Osteoblast (primary cell): ENCODE measurements around the gene YPEL4. TPM values are rescaled to one million over a fixed set of nuclear protein-coding genes. Genes with fewer than 3 reads are reported as not detected.

Experiments
- DNase-seq: peaks from one replicate; pipeline ENCODE4 v3.0.0; 2011; ENCODE audit warnings: low spot score, mixed read lengths; ENCODE audit not compliant: insufficient read length; ENCODE audit errors: missing footprints
- H2AFZ ChIP-seq: 2 replicates; pipeline ENCODE4 v1.6.0; 2011; ENCODE audit warnings: mild to moderate bottlenecking, low read length
- H3K27ac ChIP-seq: 2 replicates; pipeline ENCODE4 v1.5.1; 2011; ENCODE audit warnings: mild to moderate bottlenecking, low read depth, low read length, moderate library complexity
- H3K27me3 ChIP-seq: 2 replicates; pipeline ENCODE4 v1.6.0; 2012; ENCODE audit warnings: mild to moderate bottlenecking, control low read depth, inconsistent platforms, low read length, moderate library complexity; ENCODE audit not compliant: insufficient read depth
- H3K36me3 ChIP-seq: 2 replicates; pipeline ENCODE4 v1.5.1; 2011; ENCODE audit warnings: mild to moderate bottlenecking, low read length, control low read depth, moderate library complexity; ENCODE audit not compliant: insufficient read depth
- H3K4me1 ChIP-seq: 2 replicates; pipeline ENCODE4 v1.5.1; 2011; ENCODE audit warnings: mild to moderate bottlenecking, low read length, control low read depth, moderate library complexity; ENCODE audit not compliant: insufficient read depth
- H3K4me2 ChIP-seq: 2 replicates; pipeline ENCODE4 v1.6.0; 2011; ENCODE audit warnings: mild to moderate bottlenecking, low read length; ENCODE audit not compliant: insufficient read depth
- H3K4me3 ChIP-seq: fragments of 200-600 bp; sonication (generic); 3 replicates; pipeline ENCODE4 v1.5.1; 2012; ENCODE audit warnings: mild to moderate bottlenecking, low read length, inconsistent platforms; ENCODE audit not compliant: insufficient read depth
- H3K79me2 ChIP-seq: 2 replicates; pipeline ENCODE4 v1.6.0; 2012; ENCODE audit warnings: mild to moderate bottlenecking, low read length, control low read depth, inconsistent platforms; ENCODE audit not compliant: insufficient read depth
- H3K9me3 ChIP-seq: 2 replicates; pipeline ENCODE4 v1.5.1; 2011; ENCODE audit warnings: low read depth, low read length, control low read depth
- H4K20me1 ChIP-seq: 2 replicates; pipeline ENCODE4 v1.6.0; 2012; ENCODE audit warnings: mild to moderate bottlenecking, low read length, control low read depth; ENCODE audit not compliant: insufficient read depth
- CTCF ChIP-seq: IDR thresholded peaks from 2 replicates; pipeline ENCODE4 v1.5.1; 2011; ENCODE audit warnings: mild to moderate bottlenecking, low read depth, low read length, moderate library complexity; ENCODE audit errors: extremely low read depth
- total RNA-seq: library from RNA; depleted of rRNA; stranded (reverse); fragments of >200 nt; gene quantifications from 2 replicates; pipeline ENCODE4 v1.2.3, GENCODE V29; 2012

YPEL4 gene
- total RNA-seq, 1 donor = 0.72 TPM

- Histone ChIP-seq H3K9me3 (no peaks in the 10 kb centered on the region), H3K4me3 (no peak overlapping the region), H3K79me2 (no peaks in the 10 kb centered on the region), H4K20me1 (no peaks in the 10 kb centered on the region), H3K4me1 (no peaks in the 10 kb centered on the region), H3K27me3 (peaks cover under 1% of the 10 kb centered on the region), H2AFZ (no peak overlapping the region), H3K36me3 (no peaks in the 10 kb centered on the region), H3K4me2 (no peak overlapping the region), H3K27ac (no peak overlapping the region)
- no peak for DNase-seq
- TF ChIP-seq CTCF = no peak
Measured at GRCh38 chr11:57624864-57625263, 24.8 kb downstream of the YPEL4 start.

GRCh38 chr11:57622263-57622662 lies 27.4 kb downstream of the YPEL4 start:
- no peaks in the 10 kb centered on the region for H4K20me1 ChIP-seq
- H3K79me2 ChIP-seq = no peaks in the 10 kb centered on the region
- no peaks in the 10 kb centered on the region for H3K4me1 ChIP-seq
- DNase-seq = no peak
- H2AFZ ChIP-seq = no peak overlapping the region
- no peak overlapping the region for H3K4me3 ChIP-seq
- no peak overlapping the region for H3K4me2 ChIP-seq
- TF ChIP-seq CTCF = no peak
- no peaks in the 10 kb centered on the region for H3K27me3 ChIP-seq
- H3K9me3 ChIP-seq = no peaks in the 10 kb centered on the region
- no peaks in the 10 kb centered on the region for H3K36me3 ChIP-seq
- H3K27ac ChIP-seq = no peak overlapping the region

GRCh38 chr11:57620467-57620866 lies 29.2 kb downstream of the YPEL4 start:
- H3K27ac ChIP-seq = no peak overlapping the region
- no peak overlapping the region for H3K4me2 ChIP-seq

GRCh38 chr11:57619331-57619730 lies 30.4 kb downstream of the YPEL4 start:
- TF ChIP-seq CTCF = no peak
- H4K20me1 ChIP-seq = no peaks in the 10 kb centered on the region
- no peaks in the 10 kb centered on the region for H3K79me2 ChIP-seq
- no peaks in the 10 kb centered on the region for H3K9me3 ChIP-seq
- H3K4me1 ChIP-seq = no peaks in the 10 kb centered on the region
- DNase-seq = no peak
- H3K27ac ChIP-seq = no peak overlapping the region
- no peak overlapping the region for H3K4me2 ChIP-seq
- no peak overlapping the region for H3K4me3 ChIP-seq
- no peaks in the 10 kb centered on the region for H3K27me3 ChIP-seq
- no peak overlapping the region for H2AFZ ChIP-seq
- no peaks in the 10 kb centered on the region for H3K36me3 ChIP-seq

More at GRCh38 chr11:57620467-57620866, 29.2 kb downstream of the YPEL4 start:
- Histone ChIP-seq H2AFZ (no peak overlapping the region), H3K9me3 (no peaks in the 10 kb centered on the region), H3K36me3 (no peaks in the 10 kb centered on the region), H3K27me3 (no peaks in the 10 kb centered on the region), H3K4me1 (no peaks in the 10 kb centered on the region), H3K79me2 (no peaks in the 10 kb centered on the region), H4K20me1 (no peaks in the 10 kb centered on the region), H3K4me3 (no peak overlapping the region)
- DNase-seq = no peak
- TF ChIP-seq CTCF = no peak
